NK-92 (cell line): Measurements from ENCODE around the gene TMEM164.
"Not testable (repeated sequence)": the region's sequence is repeated elsewhere in the genome, so short reads cannot be mapped to it uniquely, and the experiment has no call there.

Experiments used
- DNase-seq: peaks from one replicate; lab custom pipeline; 2025; ENCODE audit not compliant: unreplicated experiment; lab: John Stamatoyannopoulos, UW

TMEM164 gene

DNA sequence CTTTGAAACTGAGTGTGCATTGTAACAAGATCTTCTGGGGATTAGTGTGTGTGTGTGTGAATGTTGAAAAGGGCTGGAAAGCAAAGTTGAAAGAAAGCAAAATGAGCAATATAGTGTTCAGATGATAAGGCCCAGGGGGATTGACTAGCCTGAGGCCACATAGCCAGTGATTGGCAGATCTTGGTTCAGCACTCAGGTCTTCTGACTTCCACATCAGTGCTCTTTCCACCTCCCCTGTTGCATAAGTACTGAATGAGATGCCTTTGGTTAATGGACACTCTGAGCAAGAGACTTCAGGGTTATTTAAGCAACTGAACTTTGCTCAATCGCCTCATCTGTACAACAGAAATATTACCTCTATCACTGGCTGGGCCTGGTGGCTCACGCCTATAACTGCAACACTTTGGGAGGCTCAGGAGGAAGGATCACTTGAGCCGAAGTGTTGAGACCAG lies 120.4 kb downstream of the TMEM164 start:
- DNase-seq: no peak

GRCh38 chrX:110125446-110126162 lies 122.7 kb downstream of the TMEM164 start:
- DNase-seq: no peak

- DNase-seq: no peak
These were observed 128.1 kb downstream of the TMEM164 start for GRCh38 chrX:110131031-110131430.

GRCh38 chrX:110132450-110133114 lies 129.7 kb downstream of the TMEM164 start:
- no peak for DNase-seq

DNA sequence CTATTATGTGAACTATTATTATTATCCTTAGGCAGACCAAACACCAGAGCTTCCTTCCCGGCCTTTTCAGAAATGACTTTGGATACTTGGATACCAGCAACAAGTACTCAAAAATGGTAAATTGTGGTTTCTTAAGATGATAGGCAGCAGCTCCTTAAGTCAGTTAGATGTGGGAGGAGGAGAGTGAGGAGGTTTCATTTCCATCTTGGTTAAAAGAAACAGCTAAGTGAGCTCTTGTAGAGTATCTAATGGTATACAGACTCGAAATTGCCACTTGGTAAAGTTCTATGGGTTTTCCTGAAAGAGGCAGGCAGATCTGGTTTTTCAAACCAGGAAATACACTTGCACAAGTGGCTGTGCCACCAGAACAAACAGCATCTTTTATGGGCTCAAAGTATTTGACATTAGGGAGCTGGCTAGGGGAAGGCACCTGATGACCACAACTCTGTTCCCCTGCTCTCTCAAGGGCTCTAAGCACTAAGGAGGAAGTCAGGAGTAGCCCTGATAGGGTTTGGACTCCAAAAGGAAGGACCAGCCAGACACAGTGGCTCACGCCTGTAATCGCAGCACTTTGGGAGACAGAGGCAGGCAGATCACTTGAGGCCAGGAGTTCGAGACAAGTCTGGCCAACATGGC lies 130.9 kb downstream of the TMEM164 start:
- DNase-seq: no peak

- DNase-seq: no peak
These were observed 132.7 kb downstream of the TMEM164 start for GRCh38 chrX:110135618-110136017.

GRCh38 chrX:110136136-110136535 lies 133.2 kb downstream of the TMEM164 start:
- DNase-seq: no peak

DNA sequence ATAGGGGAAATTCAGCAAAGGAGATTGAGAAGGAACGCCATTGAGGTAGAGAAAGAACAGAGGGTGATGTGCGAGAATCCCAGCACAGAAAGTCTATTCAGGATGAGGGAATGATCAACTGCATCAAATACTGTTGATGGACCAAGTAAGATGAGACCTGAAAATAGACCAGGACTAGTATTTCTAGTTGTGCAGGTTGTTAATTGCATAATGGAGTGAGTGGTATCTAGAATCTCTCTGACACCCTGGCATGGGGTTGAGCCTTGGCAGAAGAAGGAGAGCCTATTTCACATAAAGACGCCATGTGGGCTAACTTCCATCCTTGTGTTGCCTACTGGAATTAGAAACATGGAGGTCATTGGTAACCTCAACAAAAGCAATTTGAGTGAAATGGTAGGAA lies 135.6 kb downstream of the TMEM164 start:
- no peak for DNase-seq

- no peak for DNase-seq
These were observed 136.3 kb downstream of the TMEM164 start for GRCh38 chrX:110139172-110139571.

- no peak for DNase-seq
These were observed 139.2 kb downstream of the TMEM164 start for GRCh38 chrX:110142096-110142495.

DNA sequence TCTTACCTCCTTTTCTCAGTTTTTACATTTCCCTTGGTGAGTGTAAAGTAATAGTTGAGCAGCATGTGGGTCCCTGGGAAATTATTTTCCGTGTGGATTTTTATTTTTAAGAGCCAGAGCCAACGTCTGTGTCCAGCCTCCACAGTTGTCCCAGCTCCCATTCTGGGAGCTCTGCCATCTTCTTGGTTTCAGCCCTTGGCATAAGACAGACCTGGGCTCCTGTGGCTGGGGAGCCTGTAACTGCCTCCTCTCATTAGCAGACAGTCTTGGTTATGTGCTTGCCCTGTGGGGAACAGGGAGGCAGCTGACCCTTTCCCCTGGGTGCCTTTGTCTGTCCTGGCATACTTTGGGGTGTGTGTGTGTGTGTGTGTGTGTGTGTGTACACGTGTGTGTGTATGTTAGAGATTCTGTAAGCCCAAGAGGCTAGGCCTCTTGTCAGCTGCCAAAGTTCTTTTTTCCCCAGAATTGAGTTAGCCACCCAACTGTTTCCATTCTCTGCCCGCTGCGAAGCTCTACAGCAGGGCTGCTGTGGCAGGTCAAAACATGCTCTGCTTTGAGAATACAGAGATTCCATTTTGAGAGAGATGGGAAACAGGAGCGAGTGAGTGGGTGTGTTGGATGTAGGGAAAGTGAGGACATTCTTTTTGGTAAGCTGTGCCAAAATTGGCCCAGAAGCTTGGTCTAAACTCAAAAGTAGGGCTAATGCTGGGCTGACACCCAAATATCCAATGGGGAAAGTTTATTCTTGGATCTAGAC lies 140.7 kb downstream of the TMEM164 start:
- no peak for DNase-seq

GRCh38 chrX:110145311-110145710 lies 142.4 kb downstream of the TMEM164 start:
- no peak for DNase-seq

DNA sequence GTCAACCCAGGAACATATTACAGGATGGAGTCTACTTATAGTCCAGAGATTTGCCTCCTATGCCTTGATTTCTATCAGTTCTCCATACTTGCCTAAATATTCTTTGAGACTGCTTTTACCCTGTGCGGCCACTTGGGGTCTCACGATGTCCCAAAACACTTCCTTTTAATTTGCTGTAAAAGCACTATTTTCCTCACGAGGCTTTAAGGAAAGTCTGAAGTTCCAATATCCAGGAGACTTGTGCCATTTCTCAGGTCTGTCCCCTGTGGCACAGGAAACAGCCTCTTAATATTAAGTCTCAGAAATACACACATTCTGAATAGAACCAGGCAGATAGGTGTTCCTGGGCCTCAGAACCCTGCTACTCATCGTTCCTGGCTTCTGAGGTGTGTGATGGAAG lies 142.9 kb downstream of the TMEM164 start:
- DNase-seq: no peak

DNA sequence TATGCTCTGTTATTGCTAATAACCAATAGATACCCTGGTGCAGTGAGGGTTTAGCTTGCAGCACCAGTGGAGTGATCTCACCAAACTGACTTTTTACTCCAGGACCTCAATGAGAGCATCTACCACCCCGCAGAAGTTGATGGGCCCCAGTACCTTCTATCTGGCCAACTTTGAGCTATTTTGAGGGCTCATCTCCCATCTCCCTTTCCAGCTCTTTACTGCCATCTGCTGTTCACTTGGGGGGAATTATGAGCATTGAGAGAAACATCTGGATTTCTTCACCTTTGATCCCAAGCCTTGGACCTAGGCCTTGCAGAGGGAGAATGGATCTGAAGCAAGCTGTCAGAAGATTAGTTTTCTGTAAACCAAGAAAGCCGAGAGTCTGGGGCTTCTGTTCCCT lies 143.6 kb downstream of the TMEM164 start:
- DNase-seq: no peak

DNA sequence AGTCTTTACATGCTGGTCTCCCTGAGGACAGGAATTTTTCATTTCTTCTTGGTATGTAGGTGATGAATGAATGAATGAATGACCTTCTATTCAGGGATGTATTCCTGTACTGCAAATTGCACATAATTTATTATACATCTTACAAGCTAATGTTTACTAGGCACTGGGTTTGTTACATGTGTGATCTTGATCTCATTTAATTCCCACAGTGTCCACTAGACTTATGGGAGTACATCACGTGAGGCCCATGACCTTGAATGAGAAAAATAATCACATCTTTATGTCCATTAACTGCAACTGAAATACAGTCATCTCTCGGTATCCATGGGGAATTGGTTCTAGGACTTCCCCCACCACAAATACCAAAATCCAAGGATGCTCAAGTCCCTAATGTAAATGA lies 150.3 kb downstream of the TMEM164 start:
- DNase-seq: no peak

- no peak for DNase-seq
These were observed 151.0 kb downstream of the TMEM164 start for GRCh38 chrX:110153896-110154295.

GRCh38 chrX:110154328-110154727 lies 151.4 kb downstream of the TMEM164 start:
- not testable (repeated sequence) for DNase-seq

- DNase-seq: no peak
These were observed 152.8 kb downstream of the TMEM164 start for GRCh38 chrX:110155759-110156158.

- DNase-seq: no peak
These were observed 153.3 kb downstream of the TMEM164 start for GRCh38 chrX:110156167-110156754.

DNA sequence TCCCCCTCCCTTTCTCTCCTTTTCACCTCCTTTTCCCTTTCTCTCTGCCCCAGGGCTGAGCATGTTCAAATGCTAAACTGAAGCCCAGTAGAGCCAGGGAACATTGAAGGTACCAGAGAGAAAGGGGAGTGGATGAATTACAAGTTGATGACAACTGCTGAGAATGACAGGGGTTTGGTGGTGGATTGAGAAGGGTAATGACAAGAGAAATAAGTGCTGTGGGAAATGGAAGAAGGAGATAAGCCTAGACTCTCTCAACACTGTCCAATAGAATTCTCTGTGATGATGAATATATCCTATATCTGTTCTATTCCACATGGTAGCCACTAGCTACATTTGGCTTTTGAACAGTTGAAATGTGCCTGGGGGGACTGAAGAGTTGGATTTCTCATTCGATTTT lies 154.5 kb downstream of the TMEM164 start:
- no peak for DNase-seq

- DNase-seq: no peak
These were observed 156.3 kb downstream of the TMEM164 start for GRCh38 chrX:110159235-110159634.
